H1 (cell line): Measurements from ENCODE around the gene FARP2.
"Not testable (repeated sequence)": the region's sequence is repeated elsewhere in the genome, so short reads cannot be mapped to it uniquely, and the experiment has no call there.

Experiments
- BCL11A ChIP-seq, 2 experiments: IDR thresholded peaks; one replicate each; pipeline ENCODE4 v1.6.1; 2011; ENCODE audit warnings: low read depth in 2 of 2, low read length in 2 of 2, mild to moderate bottlenecking in 2 of 2
- BRCA1 ChIP-seq: IDR thresholded peaks from 2 replicates; pipeline ENCODE4 v1.6.1; 2012; ENCODE audit warnings: low read depth, low read length, improper control_type of control experiment
- CHD2 ChIP-seq: IDR thresholded peaks from 2 replicates; pipeline ENCODE4 v1.6.1; 2012; ENCODE audit warnings: low read length, improper control_type of control experiment
- KDM5A ChIP-seq: fragments of 200-600 bp; IDR thresholded peaks from 2 replicates; pipeline ENCODE4 v1.7.1; 2012; ENCODE audit warnings: mild to moderate bottlenecking, low read length, inconsistent platforms, mixed read lengths
- POLR2A ChIP-seq, 2 experiments: IDR thresholded peaks; 1 replicate in 1 of 2; 2 replicates in 1 of 2; pipeline ENCODE4 v1.6.1; 2011; ENCODE audit warnings: low read depth in 2 of 2, low read length in 2 of 2, mild to moderate bottlenecking in 2 of 2; ENCODE audit errors: control extremely low read depth in 1 of 2
- POLR2AphosphoS5 ChIP-seq: IDR thresholded peaks from 2 replicates; pipeline ENCODE4 v1.6.1; 2011; ENCODE audit warnings: low read depth, low read length
- POU5F1 ChIP-seq: IDR thresholded peaks from 2 replicates; pipeline ENCODE4 v1.6.1; 2011; ENCODE audit warnings: low read depth, mild to moderate bottlenecking, low read length, moderate library complexity
- YY1 ChIP-seq: IDR thresholded peaks from 2 replicates; pipeline ENCODE4 v1.6.1; 2011; ENCODE audit warnings: low read depth, mild to moderate bottlenecking, low read length
- TF ChIP-seq, protein P1 (sequence below), 3 experiments: IDR thresholded peaks; 1 replicate in 2 of 3; 2 replicates in 1 of 3; pipeline versions ENCODE4 v1.5.1 to v1.6.1; 2011; ENCODE audit warnings: low read length in 3 of 3, mild to moderate bottlenecking in 3 of 3, inconsistent platforms in 2 of 3, low read depth in 1 of 3, moderate library complexity in 1 of 3; ENCODE audit not compliant: insufficient read depth in 1 of 3; ENCODE audit errors: control extremely low read depth in 1 of 3
- TF ChIP-seq, protein P2 (sequence below): IDR thresholded peaks from 2 replicates; pipeline ENCODE4 v1.6.1; 2011; ENCODE audit warnings: low read length, improper control_type of control experiment

DNA sequence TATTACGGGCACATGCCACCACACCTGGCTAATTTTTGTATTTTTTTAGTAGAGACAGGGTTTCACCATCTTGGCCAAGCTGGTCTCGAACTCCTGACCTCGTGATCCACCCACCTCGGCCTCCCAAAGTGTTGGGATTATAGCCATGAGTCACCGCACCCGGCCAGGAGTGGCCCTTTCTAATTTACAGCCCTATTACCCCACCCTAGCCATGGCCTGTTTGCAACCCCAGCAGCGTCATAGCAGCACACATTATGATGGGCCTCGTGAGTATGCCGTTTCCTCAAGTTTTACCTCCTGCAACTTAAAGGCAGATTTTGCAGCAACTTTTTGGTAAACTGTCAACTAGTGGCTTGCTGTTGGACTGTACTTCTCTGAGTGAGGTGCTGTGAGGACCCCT is 97.8 kb downstream of the FARP2 start:
- TF ChIP-seq, protein P1, sequence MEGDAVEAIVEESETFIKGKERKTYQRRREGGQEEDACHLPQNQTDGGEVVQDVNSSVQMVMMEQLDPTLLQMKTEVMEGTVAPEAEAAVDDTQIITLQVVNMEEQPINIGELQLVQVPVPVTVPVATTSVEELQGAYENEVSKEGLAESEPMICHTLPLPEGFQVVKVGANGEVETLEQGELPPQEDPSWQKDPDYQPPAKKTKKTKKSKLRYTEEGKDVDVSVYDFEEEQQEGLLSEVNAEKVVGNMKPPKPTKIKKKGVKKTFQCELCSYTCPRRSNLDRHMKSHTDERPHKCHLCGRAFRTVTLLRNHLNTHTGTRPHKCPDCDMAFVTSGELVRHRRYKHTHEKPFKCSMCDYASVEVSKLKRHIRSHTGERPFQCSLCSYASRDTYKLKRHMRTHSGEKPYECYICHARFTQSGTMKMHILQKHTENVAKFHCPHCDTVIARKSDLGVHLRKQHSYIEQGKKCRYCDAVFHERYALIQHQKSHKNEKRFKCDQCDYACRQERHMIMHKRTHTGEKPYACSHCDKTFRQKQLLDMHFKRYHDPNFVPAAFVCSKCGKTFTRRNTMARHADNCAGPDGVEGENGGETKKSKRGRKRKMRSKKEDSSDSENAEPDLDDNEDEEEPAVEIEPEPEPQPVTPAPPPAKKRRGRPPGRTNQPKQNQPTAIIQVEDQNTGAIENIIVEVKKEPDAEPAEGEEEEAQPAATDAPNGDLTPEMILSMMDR (IDR thresholded peaks at IDR 0.05; ENCODE audit: control extremely low read depth in 1 of 3, insufficient read depth in 1 of 3, low read depth in 1 of 3, low read length in 3 of 3), result not testable (repeated sequence)
- TF ChIP-seq, protein P2, sequence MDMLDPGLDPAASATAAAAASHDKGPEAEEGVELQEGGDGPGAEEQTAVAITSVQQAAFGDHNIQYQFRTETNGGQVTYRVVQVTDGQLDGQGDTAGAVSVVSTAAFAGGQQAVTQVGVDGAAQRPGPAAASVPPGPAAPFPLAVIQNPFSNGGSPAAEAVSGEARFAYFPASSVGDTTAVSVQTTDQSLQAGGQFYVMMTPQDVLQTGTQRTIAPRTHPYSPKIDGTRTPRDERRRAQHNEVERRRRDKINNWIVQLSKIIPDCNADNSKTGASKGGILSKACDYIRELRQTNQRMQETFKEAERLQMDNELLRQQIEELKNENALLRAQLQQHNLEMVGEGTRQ, result not testable (repeated sequence)
- TF ChIP-seq POLR2A (IDR thresholded peaks at IDR 0.05; ENCODE audit: control extremely low read depth in 1 of 2, low read depth in 2 of 2, low read length in 2 of 2); POLR2AphosphoS5; CHD2; KDM5A; POU5F1; BCL11A (IDR thresholded peaks at IDR 0.05; ENCODE audit: low read depth in 2 of 2, low read length in 2 of 2); YY1; BRCA1: not testable (repeated sequence)
